CD14-positive monocyte (primary cell): Measurements from ENCODE around the gene TP73. TPM values are rescaled to one million over a fixed set of nuclear protein-coding genes. Genes with fewer than 3 reads are reported as not detected.
A peak's percentile ranks its signal among the peaks of the same experiment; 100 is the strongest.

Source experiments
- DNase-seq, 3 donors: peaks; one replicate each; pipeline ENCODE4 v3.0.0-alpha.2; 2011 to 2022
- H2AFZ ChIP-seq: 2 replicates; pipeline ENCODE4 v1.6.0; 2012; ENCODE audit warnings: mild to moderate bottlenecking, low read depth, low read length, inconsistent platforms; ENCODE audit not compliant: insufficient read depth, poor library complexity, severe bottlenecking
- H3K27ac ChIP-seq, 2 donors: 1 replicate in 1 of 2; 2 replicates in 1 of 2; pipeline ENCODE4 v1.5.1; 2012 to 2013; ENCODE audit warnings: low read length in 2 of 2, control low read depth in 1 of 2, inconsistent platforms in 1 of 2, low read depth in 1 of 2, mild to moderate bottlenecking in 1 of 2
- H3K27me3 ChIP-seq, 2 donors: one replicate each; pipeline versions ENCODE4 v1.6.0 to v1.6.1; 2011 to 2013; ENCODE audit warnings: low read length in 2 of 2; ENCODE audit not compliant: control insufficient read depth in 2 of 2, insufficient read depth in 2 of 2
- H3K36me3 ChIP-seq, 2 donors: replicated peaks in 1 of 2; 1 replicate in 1 of 2; 2 replicates in 1 of 2; pipeline versions ENCODE4 v1.5.1 to v1.6.1; 2012 to 2013; ENCODE audit warnings: low read length in 2 of 2, control low read depth in 1 of 2, inconsistent platforms in 1 of 2, mild to moderate bottlenecking in 1 of 2; ENCODE audit not compliant: insufficient read depth in 2 of 2, control insufficient read depth in 1 of 2
- H3K4me1 ChIP-seq, 2 donors: 1 replicate in 1 of 2; 2 replicates in 1 of 2; pipeline versions ENCODE4 v1.5.1 to v1.6.1; 2012 to 2013; ENCODE audit warnings: low read length in 2 of 2, control low read depth in 1 of 2, inconsistent platforms in 1 of 2, mild to moderate bottlenecking in 1 of 2, moderate library complexity in 1 of 2; ENCODE audit not compliant: insufficient read depth in 2 of 2, control insufficient read depth in 1 of 2
- H3K4me2 ChIP-seq: replicated peaks from 2 replicates; pipeline ENCODE3; 2012; ENCODE audit warnings: low read length, moderate library complexity, mild to moderate bottlenecking; ENCODE audit not compliant: poor library complexity, severe bottlenecking; ENCODE audit errors: extremely low read depth
- H3K4me3 ChIP-seq, 3 experiments: fragments of 200-600 bp in 1 of 3; sonication (generic) in 1 of 3; replicated peaks in 1 of 3; 1 replicate in 2 of 3; 2 replicates in 1 of 3; pipeline ENCODE4 v1.5.1; 2011 to 2013; ENCODE audit warnings: low read length in 3 of 3, mild to moderate bottlenecking in 3 of 3, control low read depth in 2 of 3, low read depth in 2 of 3, inconsistent platforms in 1 of 3, moderate library complexity in 1 of 3
- H3K79me2 ChIP-seq: 2 replicates; pipeline ENCODE4 v1.6.0; 2012; ENCODE audit warnings: mild to moderate bottlenecking, control low read depth, inconsistent platforms, low read length, moderate library complexity; ENCODE audit not compliant: insufficient read depth
- H3K9ac ChIP-seq: 2 replicates; pipeline ENCODE4 v1.6.0; 2017; ENCODE audit warnings: low read length, mild to moderate bottlenecking; ENCODE audit not compliant: insufficient read depth, poor library complexity, severe bottlenecking
- H3K9me3 ChIP-seq, 2 donors: replicated peaks in 1 of 2; 1 replicate in 1 of 2; 2 replicates in 1 of 2; pipeline versions ENCODE4 v1.5.1 to v1.6.1; 2012 to 2013; ENCODE audit warnings: low read length in 2 of 2, control low read depth in 1 of 2; ENCODE audit not compliant: control insufficient read depth in 1 of 2, insufficient read depth in 1 of 2
- H4K20me1 ChIP-seq: 2 replicates; pipeline ENCODE4 v1.6.0; 2012; ENCODE audit warnings: mild to moderate bottlenecking, low read length, control low read depth, moderate library complexity; ENCODE audit not compliant: insufficient read depth
- H3K27ac Mint-ChIP-seq, 7 donors: one replicate each; pipeline ENCODE4 v1.8.0; 2020; ENCODE audit warnings: mild to moderate bottlenecking in 7 of 7, mixed read lengths in 7 of 7, moderate library complexity in 6 of 7, inconsistent platforms in 2 of 7
- H3K27me3 Mint-ChIP-seq, 3 donors: one replicate each; pipeline ENCODE4 v1.8.0; 2021 to 2022; ENCODE audit warnings: low read depth in 3 of 3, mild to moderate bottlenecking in 3 of 3, mixed read lengths in 3 of 3, moderate library complexity in 3 of 3, inconsistent platforms in 1 of 3
- H3K36me3 Mint-ChIP-seq, 2 donors: one replicate each; pipeline ENCODE4 v1.8.0; 2020; ENCODE audit warnings: mixed read lengths in 2 of 2, inconsistent platforms in 1 of 2, mild to moderate bottlenecking in 1 of 2
- H3K4me1 Mint-ChIP-seq: one replicate; pipeline ENCODE4 v1.8.0; 2020; ENCODE audit warnings: mild to moderate bottlenecking, mixed read lengths
- H3K4me3 Mint-ChIP-seq, 2 donors: one replicate each; pipeline ENCODE4 v1.8.0; 2020; ENCODE audit warnings: mild to moderate bottlenecking in 2 of 2, mixed read lengths in 2 of 2, moderate library complexity in 1 of 2
- H3K9me3 Mint-ChIP-seq, 7 donors: one replicate each; pipeline ENCODE4 v1.8.0; 2020 to 2022; ENCODE audit warnings: mixed read lengths in 7 of 7, mild to moderate bottlenecking in 6 of 7, moderate library complexity in 6 of 7, inconsistent platforms in 2 of 7
- CTCF ChIP-seq: fragments of 200-600 bp; IDR thresholded peaks from one replicate; pipeline ENCODE4 v1.8.0; 2022; ENCODE audit warnings: antibody characterized with exemption, mild to moderate bottlenecking
- WGBS: methylation state at CpG from one replicate; pipeline ENCODE4 v1.1.5; 2013; ENCODE audit warnings: missing lambda C conversion rate; ENCODE audit not compliant: insufficient coverage; 5-methylcytosine and 5-hydroxymethylcytosine counted together
- intact Hi-C, 2 donors: fragments of 100-400 bp; cut with micrococcal nuclease; formaldehyde crosslinking; loops; one replicate each; pipeline versions ENCODE4 v1.15.0 to v1.15.1; 2023
- polyA plus RNA-seq, 3 donors: library from polyadenylated mRNA; depleted of rRNA in 1 of 3; unstranded in 2 of 3; stranded (reverse) in 1 of 3; fragments of 300-500 nt in 2 of 3; fragments of >200 nt in 1 of 3; fragmentation: Illumina TruSeq in 2 of 3; gene quantifications; 1 replicate in 2 of 3; 2 replicates in 1 of 3; pipeline ENCODE4 v1.2.3, GENCODE V29; 2012 to 2021

TP73 gene
- polyA plus RNA-seq, 3 donors = 0.21 to 0.42 TPM; not detected in 1

DNA sequence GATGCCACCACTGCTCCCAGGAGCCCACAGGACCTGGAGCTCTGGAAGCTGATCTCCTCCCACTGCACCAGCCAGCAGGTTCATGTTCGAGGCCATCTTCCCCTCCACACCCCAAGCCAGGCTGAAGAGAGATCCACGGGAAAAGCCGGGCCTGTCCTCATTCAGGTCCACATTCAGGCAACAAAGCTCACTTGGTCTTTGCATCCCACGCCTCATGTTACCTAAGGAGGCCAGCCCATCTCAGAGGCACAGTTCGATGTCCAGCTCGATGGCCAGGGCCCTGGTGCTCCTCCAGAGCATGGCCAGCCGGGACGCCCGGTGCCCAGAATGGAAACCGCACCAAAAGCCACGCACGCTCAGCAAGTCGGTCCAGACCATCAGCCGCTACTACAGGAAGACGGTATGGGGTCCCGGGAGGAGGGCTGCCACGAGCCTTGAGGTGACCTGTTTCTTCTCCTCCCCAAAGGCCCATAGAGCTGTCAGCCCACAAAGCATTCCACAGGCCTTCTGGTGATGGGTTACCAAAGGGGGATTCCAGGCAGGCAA lies 100.2 kb downstream of the TP73 start, which contains the start of gene CCDC27:
TSS of gene CCDC27 (plus strand) at position 51 of the 546 bp plus-strand sequence. CDS start at position 83, 32 bp downstream.
- TF ChIP-seq CTCF = no peak
- 87% methylated on average over 12 of the region's 17 CpGs for WGBS
- peak within 1 kb of the TSS in 1 of 7 donors; percentile 69 for H3K27ac Mint-ChIP-seq
- Histone ChIP-seq H3K36me3 (no peaks in the 10 kb centered on the region), H4K20me1 (no peaks in the 10 kb centered on the region), H3K4me1 (peaks cover 6 to 7% of the 10 kb centered on the region in 2 donors), H3K79me2 (no peaks in the 10 kb centered on the region), H3K4me3 (no peak within 1 kb of the TSS), H2AFZ (no peak within 1 kb of the TSS), H3K27me3 (no peaks in the 10 kb centered on the region), H3K27ac (no peak within 1 kb of the TSS), H3K9ac (no peak within 1 kb of the TSS), H3K9me3 (no peaks in the 10 kb centered on the region), H3K4me2 (no peak within 1 kb of the TSS)
- H3K36me3 Mint-ChIP-seq = no peaks in the 10 kb centered on the region
- peaks cover 9% of the 10 kb centered on the region for H3K4me1 Mint-ChIP-seq
- peaks cover 0 to 3% (median 0%) of the 10 kb centered on the region in 7 donors for H3K9me3 Mint-ChIP-seq
- peaks cover 6 to 14% (median 6%) of the 10 kb centered on the region in 3 donors for H3K27me3 Mint-ChIP-seq
- no peak for DNase-seq
- intact Hi-C loops = no loop called here
- no peak within 1 kb of the TSS for H3K4me3 Mint-ChIP-seq

DNA sequence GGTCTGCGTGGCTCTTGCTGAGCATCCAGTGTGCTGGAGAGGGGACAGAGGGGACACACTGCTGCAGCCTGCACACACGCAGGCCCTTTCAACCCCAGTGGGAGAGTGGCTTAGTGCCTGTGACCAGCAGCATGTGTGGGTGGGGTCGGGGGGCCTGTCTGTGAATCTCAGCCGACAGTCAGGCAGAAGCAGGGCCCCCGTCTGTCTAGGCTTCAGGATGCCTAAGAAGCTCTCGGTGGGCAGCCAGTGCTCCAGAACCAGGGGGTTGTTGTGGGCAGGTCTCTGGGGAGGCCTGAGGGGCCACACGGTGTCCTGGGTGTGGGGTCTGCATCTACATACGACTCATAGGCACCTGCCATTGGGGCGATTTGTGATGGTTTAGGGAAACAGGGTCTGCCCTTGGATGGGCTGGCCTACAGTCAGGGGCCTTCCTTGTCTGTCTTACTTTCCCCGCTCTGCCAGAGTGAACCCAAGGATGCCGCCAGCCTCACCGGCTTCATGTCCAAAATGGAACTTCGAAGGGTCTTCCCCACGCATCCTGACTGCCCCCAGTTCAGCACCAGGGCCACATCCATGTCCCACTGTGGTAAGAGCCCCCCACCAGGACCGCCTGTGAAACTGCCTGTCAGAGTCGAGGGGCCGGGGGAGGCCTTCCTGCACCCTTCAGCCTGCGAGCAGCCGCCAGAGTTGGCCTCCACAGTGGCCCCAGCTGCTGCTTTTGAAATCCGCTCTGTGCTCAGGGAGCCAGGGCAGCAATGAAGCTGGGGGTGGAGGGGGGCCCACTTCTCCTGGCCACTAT lies 101.5 kb downstream of the TP73 start:
- Histone ChIP-seq H3K4me1 (no peaks in the 10 kb centered on the region), H3K27ac (no peak overlapping the region), H3K27me3 (no peaks in the 10 kb centered on the region), H3K4me2 (no peak overlapping the region), H2AFZ (no peak overlapping the region), H3K4me3 (no peak overlapping the region), H3K36me3 (no peaks in the 10 kb centered on the region), H3K9ac (no peak overlapping the region), H4K20me1 (no peaks in the 10 kb centered on the region), H3K9me3 (no peaks in the 10 kb centered on the region), H3K79me2 (no peaks in the 10 kb centered on the region)
- peaks cover 0 to 3% (median 0%) of the 10 kb centered on the region in 7 donors for H3K9me3 Mint-ChIP-seq
- H3K36me3 Mint-ChIP-seq = no peaks in the 10 kb centered on the region
- H3K4me1 Mint-ChIP-seq = no peaks in the 10 kb centered on the region
- peaks cover 6 to 12% (median 8%) of the 10 kb centered on the region in 3 donors for H3K27me3 Mint-ChIP-seq
- intact Hi-C loops = no loop called here
- H3K4me3 Mint-ChIP-seq = no peak overlapping the region
- TF ChIP-seq CTCF = no peak
- whole genome bisulfite sequencing = 94% methylated on average over 11 of the region's 20 CpGs
- no peak for DNase-seq
- peak overlapping the region in 1 of 7 donors; percentile 15 for H3K27ac Mint-ChIP-seq
